Left lung (tissue), 10 donors: ENCODE data around the gene KIF20B. TPM values are rescaled to one million over a fixed set of nuclear protein-coding genes. Genes with fewer than 3 reads are reported as not detected.

Experiments
- ATAC-seq: fragments of 200-7000 bp; cut with Tn5 transposase; one replicate; pipeline ENCODE4 v1.9.1; 2020; ENCODE audit warnings: moderate library complexity
- DNase-seq, 4 donors: peaks; one replicate each; pipeline ENCODE4 v3.0.0-alpha.2; 2013 to 2020
- H3K27ac ChIP-seq, 2 donors: fragments of 200-600 bp; sonication (generic) in 1 of 2; one replicate each; pipeline versions ENCODE4 v1.5.0 to v1.8.0; 2020 to 2021
- H3K27me3 ChIP-seq, 2 donors: fragments of 200-600 bp; sonication (generic) in 1 of 2; one replicate each; pipeline versions ENCODE4 v1.5.0 to v1.8.0; 2020 to 2021
- H3K36me3 ChIP-seq, 2 donors: fragments of 200-600 bp; sonication (generic) in 1 of 2; one replicate each; pipeline versions ENCODE4 v1.5.0 to v1.8.0; 2020 to 2021
- H3K4me1 ChIP-seq, 2 donors: fragments of 200-600 bp; one replicate each; pipeline ENCODE4 v1.8.0; 2021
- H3K4me3 ChIP-seq, 2 donors: fragments of 200-600 bp; sonication (generic) in 1 of 2; one replicate each; pipeline versions ENCODE4 v1.5.0 to v1.8.0; 2020 to 2021; ENCODE audit warnings: mild to moderate bottlenecking in 1 of 2
- H3K9me3 ChIP-seq, 2 donors: fragments of 200-600 bp; sonication (generic) in 1 of 2; one replicate each; pipeline versions ENCODE4 v1.5.0 to v1.8.0; 2020 to 2021
- intact Hi-C, 2 donors: fragments of 100-400 bp; cut with DNase I; formaldehyde crosslinking; loops; one replicate each; pipeline versions ENCODE4 v1.11.2 to v1.14.2; 2022
- polyA plus RNA-seq, 6 donors: library from polyadenylated mRNA; unstranded; fragments of 120-200 nt; gene quantifications; one replicate each; pipeline ENCODE4 v1.2.1, GENCODE V29; 2013; ENCODE audit not compliant: insufficient read length in 6 of 6
- total RNA-seq, 2 donors: library from RNA; stranded (reverse); fragmentation: NEBNext Ultra II Directional; extraction: Animal tissue kit (Norgen Biotek cat#: 25700); gene quantifications; one replicate each; pipeline ENCODE4 v1.2.1, GENCODE V29; 2021
- TF ChIP-seq, protein P1 (sequence below), 2 donors: fragments of 200-600 bp; sonication (generic) in 1 of 2; IDR thresholded peaks; one replicate each; pipeline versions ENCODE4 v1.5.0 to v1.8.0; 2021; ENCODE audit warnings: antibody characterized with exemption in 2 of 2
- donor health status: DM: no; HTN: yes; CAD: no.
- donor health status: DM: no; HTN: no; CAD: no.

The KIF20B gene
- total and polyA plus RNA-seq, 8 donors: 10.0 to 26.9 (median 17.2) TPM

- TF ChIP-seq, protein P1, sequence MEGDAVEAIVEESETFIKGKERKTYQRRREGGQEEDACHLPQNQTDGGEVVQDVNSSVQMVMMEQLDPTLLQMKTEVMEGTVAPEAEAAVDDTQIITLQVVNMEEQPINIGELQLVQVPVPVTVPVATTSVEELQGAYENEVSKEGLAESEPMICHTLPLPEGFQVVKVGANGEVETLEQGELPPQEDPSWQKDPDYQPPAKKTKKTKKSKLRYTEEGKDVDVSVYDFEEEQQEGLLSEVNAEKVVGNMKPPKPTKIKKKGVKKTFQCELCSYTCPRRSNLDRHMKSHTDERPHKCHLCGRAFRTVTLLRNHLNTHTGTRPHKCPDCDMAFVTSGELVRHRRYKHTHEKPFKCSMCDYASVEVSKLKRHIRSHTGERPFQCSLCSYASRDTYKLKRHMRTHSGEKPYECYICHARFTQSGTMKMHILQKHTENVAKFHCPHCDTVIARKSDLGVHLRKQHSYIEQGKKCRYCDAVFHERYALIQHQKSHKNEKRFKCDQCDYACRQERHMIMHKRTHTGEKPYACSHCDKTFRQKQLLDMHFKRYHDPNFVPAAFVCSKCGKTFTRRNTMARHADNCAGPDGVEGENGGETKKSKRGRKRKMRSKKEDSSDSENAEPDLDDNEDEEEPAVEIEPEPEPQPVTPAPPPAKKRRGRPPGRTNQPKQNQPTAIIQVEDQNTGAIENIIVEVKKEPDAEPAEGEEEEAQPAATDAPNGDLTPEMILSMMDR (IDR thresholded peaks at IDR 0.05): no peak
- no peak for DNase-seq
- no peak overlapping the region for H3K27ac ChIP-seq
- H3K4me3 ChIP-seq: no peak overlapping the region
- H3K27me3 ChIP-seq: no peaks in the 10 kb centered on the region
- no peaks in the 10 kb centered on the region for H3K9me3 ChIP-seq
- ATAC-seq: no peak
- H3K4me1 ChIP-seq: no peaks in the 10 kb centered on the region
- no peaks in the 10 kb centered on the region for H3K36me3 ChIP-seq
- intact Hi-C loops: no loop called here
These were observed 31.4 kb upstream of the KIF20B start for GRCh38 chr10:89669985-89670384.

GRCh38 chr10:89670926-89671325 is 30.5 kb upstream of the KIF20B start:
- TF ChIP-seq, protein P1 (IDR thresholded peaks at IDR 0.05): no peak

DNA sequence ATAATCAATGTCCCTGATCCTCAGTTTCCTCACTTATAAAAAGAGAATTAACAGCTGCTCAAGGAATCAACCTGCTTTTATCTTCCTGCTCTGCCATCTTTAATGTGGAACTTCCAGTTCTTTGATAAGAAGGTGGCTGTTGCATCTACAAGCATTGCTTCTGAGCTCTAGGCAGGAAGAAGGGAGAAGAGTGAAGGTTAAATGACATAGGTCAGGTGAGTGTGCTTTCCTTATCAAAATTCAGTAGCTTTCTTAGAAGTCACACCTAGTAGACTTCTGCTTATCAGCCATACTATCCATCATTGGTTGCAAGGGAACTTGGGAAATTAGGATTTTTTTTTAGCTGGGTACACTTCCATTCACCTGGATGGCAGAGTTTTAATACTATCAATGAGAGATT is 24.0 kb upstream of the KIF20B start:
- Histone ChIP-seq H3K4me1 (no peaks in the 10 kb centered on the region), H3K4me3 (no peak overlapping the region), H3K27me3 (no peaks in the 10 kb centered on the region), H3K36me3 (no peaks in the 10 kb centered on the region), H3K27ac (no peak overlapping the region), H3K9me3 (no peaks in the 10 kb centered on the region)
- ATAC-seq: no peak
- DNase-seq: no peak
- intact Hi-C loops: no loop called here
- TF ChIP-seq, protein P1 (IDR thresholded peaks at IDR 0.05): no peak

More at GRCh38 chr10:89670926-89671325, 30.5 kb upstream of the KIF20B start:
- no peaks in the 10 kb centered on the region for H3K27me3 ChIP-seq
- H3K4me1 ChIP-seq: no peaks in the 10 kb centered on the region
- no peak overlapping the region for H3K27ac ChIP-seq
- H3K4me3 ChIP-seq: no peak overlapping the region
- no peak for ATAC-seq
- intact Hi-C loops: no loop called here
- H3K36me3 ChIP-seq: no peaks in the 10 kb centered on the region
- DNase-seq: no peak
- no peaks in the 10 kb centered on the region for H3K9me3 ChIP-seq

DNA sequence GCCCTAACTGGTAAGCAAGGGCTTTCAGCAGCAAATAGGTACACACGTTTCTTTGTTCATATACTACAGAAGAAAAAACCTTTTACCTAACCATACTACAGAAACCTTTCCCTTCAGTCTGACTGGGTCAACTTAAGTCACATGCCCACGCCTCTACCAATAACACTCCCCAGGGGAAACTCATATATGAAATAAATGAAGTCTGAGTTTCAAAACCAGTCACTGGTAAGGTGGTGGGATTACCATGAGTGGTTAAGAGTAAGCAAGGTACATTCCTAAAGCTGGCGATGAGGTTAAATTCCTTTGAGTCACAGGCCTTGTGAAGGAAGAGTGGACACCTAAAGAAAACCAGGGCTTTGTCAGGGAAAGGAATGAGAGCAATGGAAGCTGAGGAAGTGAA is 21.4 kb upstream of the KIF20B start:
- no peak for DNase-seq
- H3K4me3 ChIP-seq: no peak overlapping the region
- TF ChIP-seq, protein P1 (IDR thresholded peaks at IDR 0.05): no peak
- no peak overlapping the region for H3K27ac ChIP-seq
- H3K4me1 ChIP-seq: no peaks in the 10 kb centered on the region
- no peaks in the 10 kb centered on the region for H3K9me3 ChIP-seq
- H3K36me3 ChIP-seq: no peaks in the 10 kb centered on the region
- no peaks in the 10 kb centered on the region for H3K27me3 ChIP-seq
- no peak for ATAC-seq
- intact Hi-C loops: no loop called here

DNA sequence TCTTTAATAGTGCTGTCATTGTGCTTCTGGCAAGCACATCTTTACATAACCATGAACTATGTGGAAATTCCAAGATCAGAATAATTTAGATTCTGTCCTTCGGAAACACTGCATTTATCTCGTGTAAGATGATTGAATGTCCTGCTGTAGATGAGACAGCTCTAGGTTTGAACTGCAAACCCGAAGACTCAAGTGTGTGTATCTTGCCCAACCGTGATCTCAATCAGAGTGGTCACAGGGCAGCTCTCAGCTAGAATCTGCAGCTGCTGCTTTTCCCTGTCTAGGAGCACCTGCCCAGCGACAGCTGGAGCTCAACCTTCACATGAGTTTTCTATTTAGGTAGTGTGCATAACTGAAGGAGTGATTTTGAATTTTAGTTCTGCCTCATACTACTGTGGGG is 17.5 kb upstream of the KIF20B start:
- H3K36me3 ChIP-seq: no peaks in the 10 kb centered on the region
- intact Hi-C loops: no loop called here
- no peaks in the 10 kb centered on the region for H3K9me3 ChIP-seq
- no peak overlapping the region for H3K4me3 ChIP-seq
- H3K27ac ChIP-seq: no peak overlapping the region
- ATAC-seq (no peak), DNase-seq (no peak)
- H3K27me3 ChIP-seq: no peaks in the 10 kb centered on the region
- TF ChIP-seq, protein P1 (IDR thresholded peaks at IDR 0.05): no peak
- no peaks in the 10 kb centered on the region for H3K4me1 ChIP-seq
